HG03565 (cell line): ENCODE measurements around the gene PCDHB3.
"Not testable (repeated sequence)": the region's sequence is repeated elsewhere in the genome, so short reads cannot be mapped to it uniquely, and the experiment has no call there.

ENCODE experiments used
- ATAC-seq: cut with Tn5 transposase; IDR thresholded peaks from one replicate; pipeline ENCODE4 v1.9.1; 2021; ENCODE audit warnings: mild to moderate bottlenecking, moderate library complexity; ENCODE audit not compliant: unreplicated experiment

The PCDHB3 gene

DNA sequence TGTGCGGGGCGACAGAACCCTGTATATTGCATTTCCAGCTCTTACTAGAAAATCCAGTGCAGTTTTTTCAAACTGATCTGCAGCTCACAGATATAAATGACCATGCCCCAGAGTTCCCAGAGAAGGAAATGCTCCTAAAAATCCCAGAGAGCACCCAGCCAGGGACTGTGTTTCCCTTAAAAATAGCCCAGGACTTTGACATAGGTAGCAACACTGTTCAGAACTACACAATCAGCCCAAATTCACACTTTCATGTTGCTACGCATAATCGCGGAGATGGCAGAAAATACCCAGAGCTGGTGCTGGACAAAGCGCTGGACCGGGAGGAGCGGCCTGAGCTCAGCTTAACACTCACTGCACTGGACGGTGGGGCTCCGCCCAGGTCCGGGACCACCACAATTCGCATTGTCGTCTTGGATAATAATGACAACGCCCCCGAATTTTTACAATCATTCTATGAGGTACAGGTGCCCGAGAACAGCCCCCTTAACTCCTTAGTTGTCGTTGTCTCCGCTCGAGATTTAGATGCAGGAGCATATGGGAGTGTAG, 35.5 kb downstream of the PCDHB3 start:
- ATAC-seq, result no peak

- ATAC-seq, result not testable (repeated sequence)
Observed at GRCh38 chr5:141137346-141137745, 37.1 kb downstream of the PCDHB3 start.

DNA sequence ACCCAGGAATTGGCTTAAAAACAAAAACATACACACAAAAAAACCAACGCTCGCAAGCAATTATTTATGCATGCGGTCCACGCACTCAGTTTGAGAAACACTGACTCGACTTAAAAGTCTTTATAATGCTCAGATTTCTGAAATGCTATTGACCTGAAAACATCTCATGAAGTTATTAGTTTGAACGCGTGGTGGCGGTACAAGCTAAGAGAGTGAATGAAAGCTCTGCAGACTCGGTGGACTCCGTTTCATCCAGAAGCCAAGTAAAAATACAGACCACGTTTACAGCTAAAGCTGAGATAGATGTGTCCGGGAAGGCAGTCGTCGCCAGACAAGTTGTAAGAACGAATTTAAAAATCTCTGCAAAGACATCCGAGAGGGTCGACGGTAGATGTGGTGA, 49.5 kb downstream of the PCDHB3 start, which contains the start of gene PCDHB6:
PCDHB6 (plus strand) TSS at position 246 of the 400 bp plus-strand sequence. CDS start 201 bp downstream, outside the sequence.
- ATAC-seq, result no peak

GRCh38 chr5:141150224-141150992, 50.1 kb downstream of the PCDHB3 start:
- no peak for ATAC-seq

- ATAC-seq, result no peak
Observed at GRCh38 chr5:141150993-141151325, 50.7 kb downstream of the PCDHB3 start.

DNA sequence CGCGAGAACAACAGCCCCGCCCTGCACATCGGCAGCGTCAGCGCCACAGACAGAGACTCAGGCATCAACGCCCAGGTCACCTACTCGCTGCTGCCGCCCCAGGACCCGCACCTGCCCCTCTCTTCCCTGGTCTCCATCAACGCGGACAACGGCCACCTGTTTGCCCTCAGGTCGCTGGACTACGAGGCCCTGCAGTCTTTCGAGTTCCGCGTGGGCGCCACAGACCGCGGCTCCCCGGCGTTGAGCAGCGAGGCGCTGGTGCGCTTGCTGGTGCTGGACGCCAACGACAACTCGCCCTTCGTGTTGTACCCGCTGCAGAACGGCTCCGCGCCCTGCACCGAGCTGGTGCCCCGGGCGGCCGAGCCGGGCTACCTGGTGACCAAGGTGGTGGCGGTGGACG, 51.4 kb downstream of the PCDHB3 start:
- ATAC-seq, result not testable (repeated sequence)

- not testable (repeated sequence) for ATAC-seq
Observed at GRCh38 chr5:141152096-141152495, 51.8 kb downstream of the PCDHB3 start.
